Loucy (cell line): Measurements from ENCODE around the gene NLGN2.

Source experiments
- CTCF ChIP-seq: fragments of 200-600 bp; sonication (generic); conservative IDR thresholded peaks from 2 replicates; pipeline ENCODE4 v1.5.1; 2014; ENCODE audit warnings: mild to moderate bottlenecking, antibody characterized with exemption, low read length
- EZH2phosphoT487 ChIP-seq: fragments of 200-600 bp; IDR thresholded peaks from 2 replicates; pipeline ENCODE4 v1.6.1; 2018; ENCODE audit warnings: antibody characterized with exemption, mild to moderate bottlenecking, moderate library complexity, borderline replicate concordance

GRCh38 chr17:7379134-7379533 lies 28.5 kb upstream of the NLGN2 start:
- TF ChIP-seq CTCF: no peak
- TF ChIP-seq EZH2phosphoT487: no peak
